K562 (cell line): Measurements from ENCODE around the gene ULK1. TPM values are rescaled to one million over a fixed set of nuclear protein-coding genes. Genes with fewer than 3 reads are reported as not detected.

Source experiments
- CHD1 ChIP-seq: fragments of 200-600 bp; sonication (generic); IDR thresholded peaks from one replicate; pipeline ENCODE4 v1.6.1; 2012; ENCODE audit warnings: mild to moderate bottlenecking, moderate library complexity, low read length, inconsistent platforms
- EP300 ChIP-seq: IDR thresholded peaks from 2 replicates; pipeline ENCODE4 v1.6.1; 2012; ENCODE audit warnings: low read length, improper control_type of control experiment
- ERF ChIP-seq: fragments of 450-650 bp; formaldehyde crosslinking; IDR thresholded peaks from 2 replicates; pipeline ENCODE4 v1.4.0; 2020; ENCODE audit warnings: mild to moderate bottlenecking, mixed read lengths
- ETV1 ChIP-seq: fragments of 450-650 bp; conservative IDR thresholded peaks from 2 replicates; pipeline ENCODE4 v1.6.1; 2016; ENCODE audit warnings: missing genetic modification characterization, control low read depth, low read depth, missing compliant biosample characterization
- ETV5 ChIP-seq: sonication (generic); formaldehyde crosslinking; IDR thresholded peaks from 2 replicates; pipeline ENCODE4 v1.4.0; 2020; ENCODE audit warnings: low read depth, mild to moderate bottlenecking, missing genetic modification reagents
- HDAC8 ChIP-seq: fragments of 450-650 bp; IDR thresholded peaks from 2 replicates; pipeline ENCODE4 v1.6.1; 2016; ENCODE audit warnings: mild to moderate bottlenecking, missing genetic modification characterization, moderate library complexity, missing compliant biosample characterization
- HOXB6 ChIP-seq: fragments of 250-450 bp; sonication (Bioruptor Pico); IDR thresholded peaks from 2 replicates; pipeline ENCODE4 v1.5.1; 2022; ENCODE audit warnings: mild to moderate bottlenecking, borderline replicate concordance
- MEIS2 ChIP-seq: fragments of 450-650 bp; IDR thresholded peaks from 2 replicates; pipeline ENCODE4 v1.6.1; 2014; ENCODE audit warnings: mild to moderate bottlenecking; ENCODE audit not compliant: partially characterized antibody
- MTA2 ChIP-seq: fragments of 450-650 bp; IDR thresholded peaks from 2 replicates; pipeline ENCODE4 v1.6.1; 2016; ENCODE audit warnings: low read depth
- NRF1 ChIP-seq, 2 experiments: fragments of 450-650 bp; IDR thresholded peaks in 1 of 2; conservative IDR thresholded peaks in 1 of 2; 2 replicates each; pipeline ENCODE4 v1.6.1; 2014; ENCODE audit warnings: mild to moderate bottlenecking in 2 of 2
- POLR2G ChIP-seq: fragments of 200-400 bp; formaldehyde crosslinking; IDR thresholded peaks from 2 replicates; pipeline ENCODE4 v1.6.1; 2017; ENCODE audit warnings: low read depth, mild to moderate bottlenecking, antibody characterized with exemption, low read length, moderate library complexity
- RBBP5 ChIP-seq: fragments of 200-600 bp; sonication (generic); IDR thresholded peaks from 2 replicates; pipeline ENCODE4 v1.6.1; 2012; ENCODE audit warnings: borderline replicate concordance, mild to moderate bottlenecking, low read length, control low read depth, inconsistent platforms; ENCODE audit not compliant: insufficient read depth, poor library complexity, severe bottlenecking
- RBFOX2 ChIP-seq: fragments of 200-400 bp; formaldehyde crosslinking; IDR thresholded peaks from 2 replicates; pipeline ENCODE4 v1.6.1; 2017; ENCODE audit warnings: low read depth, mild to moderate bottlenecking, low read length, moderate library complexity
- SMAD2 ChIP-seq: fragments of 150-350 bp; IDR thresholded peaks from 2 replicates; pipeline ENCODE4 v1.6.1; 2014; ENCODE audit warnings: low read depth, mild to moderate bottlenecking, low read length
- USF1 ChIP-seq: sonication (generic); formaldehyde crosslinking; IDR thresholded peaks from 2 replicates; pipeline ENCODE4 v1.9.0; 2022; ENCODE audit warnings: mild to moderate bottlenecking, missing genetic modification reagents
- ZBTB7A ChIP-seq: IDR thresholded peaks from 2 replicates; pipeline ENCODE4 v1.6.1; 2011; ENCODE audit warnings: low read depth, mild to moderate bottlenecking, low read length, moderate library complexity, borderline replicate concordance; ENCODE audit not compliant: control insufficient read depth
- ZNF431 ChIP-seq: sonication (generic); formaldehyde crosslinking; IDR thresholded peaks from 2 replicates; pipeline ENCODE4 v1.8.0; 2022; ENCODE audit warnings: mild to moderate bottlenecking, missing genetic modification reagents
- ZNF830 ChIP-seq: fragments of 250-450 bp; sonication (Bioruptor Pico); IDR thresholded peaks from 2 replicates; pipeline ENCODE4 v1.5.0; 2021; ENCODE audit warnings: mild to moderate bottlenecking
- polyA plus RNA-seq, 8 experiments: library from polyadenylated mRNA; depleted of rRNA in 4 of 8; stranded (reverse) in 5 of 8; unstranded in 3 of 8; fragments of >200 nt; fragmentation: Nextera tagmentation in 2 of 8; fragmentation: Illumina TruSeq in 1 of 8; extraction: Ambion mirVana in 2 of 8; extraction: Trizol in 1 of 8; gene quantifications; 2 replicates each; pipeline versions ENCODE4 v1.2.1 to v1.2.3, GENCODE V29; 2011 to 2014; ENCODE audit warnings: inconsistent platforms in 1 of 8, missing spikeins in 1 of 8
- total RNA-seq, 7 experiments: library from RNA; depleted of rRNA in 6 of 7; stranded (reverse); fragments of >200 nt in 6 of 7; fragmentation: Illumina TruSeq in 2 of 7; extraction: Trizol in 2 of 7; gene quantifications; 2 replicates each; pipeline versions ENCODE4 v1.2.1 to v1.2.3, GENCODE V29; 2011 to 2021; ENCODE audit warnings: low replicate concordance in 1 of 7
- TF ChIP-seq, protein P1 (sequence below), 2 experiments: fragments of 450-650 bp in 1 of 2; sonication (generic) in 1 of 2; formaldehyde crosslinking in 1 of 2; IDR thresholded peaks in 1 of 2; conservative IDR thresholded peaks in 1 of 2; 2 replicates each; pipeline versions ENCODE4 v1.6.1 to v1.8.1; 2016 to 2023; ENCODE audit warnings: mild to moderate bottlenecking in 2 of 2, moderate library complexity in 2 of 2, inconsistent platforms in 1 of 2, missing genetic modification reagents in 1 of 2
- TF ChIP-seq, protein P2 (sequence below): fragments of 450-650 bp; IDR thresholded peaks from 2 replicates; pipeline ENCODE4 v1.6.1; 2017; ENCODE audit warnings: antibody characterized with exemption
- TF ChIP-seq, protein P3 (sequence below): conservative IDR thresholded peaks from 2 replicates; pipeline ENCODE4 v1.6.1; 2011; ENCODE audit warnings: low read depth, mild to moderate bottlenecking, low read length; ENCODE audit not compliant: control insufficient read depth

ULK1 gene
- total and polyA plus RNA-seq, 9 of the 15 experiments (the other 6 are each of a cell fraction or from before 2014, with no cell fraction given) = 0.15 to 29.4 (median 2.5) TPM

- TF ChIP-seq ETV5 (CRISPR knock-in tag) (peak; percentile 34; the same call in 1 of the 2 replicates), RBFOX2 (peak; percentile 1; the same call in 1 of the 2 replicates), ZNF431 (CRISPR knock-in tag) (peak; percentile 46; the same call in 1 of the 2 replicates), ZNF830 (CRISPR knock-in tag) (no peak), EP300 (no peak), HDAC8 (tag) (no peak), ETV1 (tag) (no peak), CHD1 (peak; percentile 57), ZBTB7A (peak; percentile 92), SMAD2 (no peak), HOXB6 (CRISPR knock-in tag) (no peak), MTA2 (no peak), RBBP5 (peak; percentile 16), POLR2G (peak; percentile 56), USF1 (CRISPR knock-in tag) (no peak), ERF (CRISPR knock-in tag) (peak; percentile 48; the same call in 1 of the 2 replicates), NRF1 (conservative IDR thresholded peaks at IDR 0.05 in 1 of 2, IDR thresholded peaks at IDR 0.05 in 1 of 2) (peak in 1 of 2 experiments; percentile 17; a peak in 2 of 4 replicates), MEIS2 (no peak)
- TF ChIP-seq, protein P1, sequence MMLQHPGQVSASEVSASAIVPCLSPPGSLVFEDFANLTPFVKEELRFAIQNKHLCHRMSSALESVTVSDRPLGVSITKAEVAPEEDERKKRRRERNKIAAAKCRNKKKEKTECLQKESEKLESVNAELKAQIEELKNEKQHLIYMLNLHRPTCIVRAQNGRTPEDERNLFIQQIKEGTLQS (IDR thresholded peaks at IDR 0.05) = no peak
- TF ChIP-seq, protein P1 (CRISPR knock-in tag; conservative IDR thresholded peaks at IDR 0.05) = peak; percentile 59; the same call in 1 of the 2 replicates
- TF ChIP-seq, protein P2, sequence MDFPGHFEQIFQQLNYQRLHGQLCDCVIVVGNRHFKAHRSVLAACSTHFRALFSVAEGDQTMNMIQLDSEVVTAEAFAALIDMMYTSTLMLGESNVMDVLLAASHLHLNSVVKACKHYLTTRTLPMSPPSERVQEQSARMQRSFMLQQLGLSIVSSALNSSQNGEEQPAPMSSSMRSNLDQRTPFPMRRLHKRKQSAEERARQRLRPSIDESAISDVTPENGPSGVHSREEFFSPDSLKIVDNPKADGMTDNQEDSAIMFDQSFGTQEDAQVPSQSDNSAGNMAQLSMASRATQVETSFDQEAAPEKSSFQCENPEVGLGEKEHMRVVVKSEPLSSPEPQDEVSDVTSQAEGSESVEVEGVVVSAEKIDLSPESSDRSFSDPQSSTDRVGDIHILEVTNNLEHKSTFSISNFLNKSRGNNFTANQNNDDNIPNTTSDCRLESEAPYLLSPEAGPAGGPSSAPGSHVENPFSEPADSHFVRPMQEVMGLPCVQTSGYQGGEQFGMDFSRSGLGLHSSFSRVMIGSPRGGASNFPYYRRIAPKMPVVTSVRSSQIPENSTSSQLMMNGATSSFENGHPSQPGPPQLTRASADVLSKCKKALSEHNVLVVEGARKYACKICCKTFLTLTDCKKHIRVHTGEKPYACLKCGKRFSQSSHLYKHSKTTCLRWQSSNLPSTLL = no peak
- TF ChIP-seq, protein P3, sequence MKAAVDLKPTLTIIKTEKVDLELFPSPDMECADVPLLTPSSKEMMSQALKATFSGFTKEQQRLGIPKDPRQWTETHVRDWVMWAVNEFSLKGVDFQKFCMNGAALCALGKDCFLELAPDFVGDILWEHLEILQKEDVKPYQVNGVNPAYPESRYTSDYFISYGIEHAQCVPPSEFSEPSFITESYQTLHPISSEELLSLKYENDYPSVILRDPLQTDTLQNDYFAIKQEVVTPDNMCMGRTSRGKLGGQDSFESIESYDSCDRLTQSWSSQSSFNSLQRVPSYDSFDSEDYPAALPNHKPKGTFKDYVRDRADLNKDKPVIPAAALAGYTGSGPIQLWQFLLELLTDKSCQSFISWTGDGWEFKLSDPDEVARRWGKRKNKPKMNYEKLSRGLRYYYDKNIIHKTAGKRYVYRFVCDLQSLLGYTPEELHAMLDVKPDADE = 0 out of 2 replicates have a peak, but pooled peaks have one; percentile 19
Observed at GRCh38 chr12:131929581-131930456, 35.4 kb downstream of the ULK1 start (continued).
